HG02870 (cell line): ENCODE data around the gene PPP2R5E.

Source experiments
- ATAC-seq: cut with Tn5 transposase; IDR thresholded peaks from one replicate; pipeline ENCODE4 v1.9.1; 2021; ENCODE audit warnings: mild to moderate bottlenecking, moderate library complexity; ENCODE audit not compliant: unreplicated experiment

PPP2R5E gene

DNA sequence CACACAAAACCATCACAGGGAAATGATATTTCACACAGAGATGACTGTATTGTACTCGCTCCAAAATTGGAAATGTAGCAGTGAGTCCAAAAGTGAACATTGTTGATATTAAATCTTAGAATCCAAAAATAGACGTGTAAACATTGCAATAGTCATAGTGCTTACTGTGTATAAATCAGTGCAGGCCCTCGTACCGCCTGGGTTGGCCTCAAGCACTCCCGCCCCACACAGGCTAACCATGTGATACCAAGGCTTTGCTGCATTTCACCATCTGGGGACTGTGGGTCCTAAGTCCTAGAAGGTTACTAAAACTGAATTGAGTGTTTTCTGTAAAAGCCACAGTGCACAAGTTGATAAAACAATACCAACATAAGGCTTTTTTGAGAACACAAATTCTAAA lies 107.3 kb downstream of the PPP2R5E start:
- ATAC-seq = no peak

DNA sequence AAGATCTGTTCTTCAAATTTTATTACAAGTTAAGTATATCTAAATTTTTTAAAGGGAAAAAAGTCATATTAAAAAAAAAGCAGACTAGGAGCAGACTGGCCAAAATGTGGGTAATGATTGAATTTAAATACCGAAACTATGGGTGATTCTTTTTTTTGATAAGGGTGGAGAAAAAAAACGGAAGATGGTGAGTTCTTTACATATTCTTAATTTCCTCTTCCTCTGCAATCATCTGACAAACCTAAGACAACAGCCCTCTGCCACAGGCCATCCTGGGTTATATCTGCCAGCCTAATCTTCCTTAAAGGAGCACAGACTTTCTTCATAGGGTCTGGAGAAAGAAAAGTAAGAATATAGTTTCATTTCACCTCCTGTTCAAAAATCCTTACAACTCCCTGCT lies 108.0 kb downstream of the PPP2R5E start:
- ATAC-seq = no peak

DNA sequence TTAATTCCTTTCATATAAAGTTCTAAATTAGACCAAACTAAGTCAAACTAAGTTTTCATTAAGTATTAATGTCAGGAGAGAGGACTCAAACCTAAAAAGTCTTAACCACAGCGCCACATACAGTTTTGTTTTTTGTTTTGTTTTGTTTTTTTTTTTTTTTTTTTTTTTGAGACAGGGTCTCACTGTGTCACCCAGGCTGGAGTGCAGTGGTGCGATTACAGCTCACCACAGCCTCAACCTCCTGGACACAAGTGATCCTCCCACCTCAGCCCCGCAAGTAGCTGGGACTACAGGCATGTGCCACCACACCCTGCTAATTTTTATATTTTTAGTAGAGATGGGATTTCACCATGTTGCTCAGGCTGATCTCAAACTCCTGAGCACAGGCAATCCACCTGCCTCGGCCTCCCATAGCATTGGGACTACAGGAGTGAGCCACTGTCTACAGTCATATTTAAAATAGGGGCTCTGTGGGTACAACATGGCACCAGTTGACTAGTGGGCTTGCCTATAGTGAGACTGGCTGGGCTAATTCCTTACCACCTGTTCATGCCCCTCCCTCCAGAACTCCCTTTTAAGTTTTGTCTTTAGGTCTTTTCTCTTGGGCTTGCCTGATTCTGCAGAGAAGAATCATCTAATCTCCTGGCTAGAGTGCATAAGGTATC lies 110.2 kb downstream of the PPP2R5E start:
- ATAC-seq = no peak

DNA sequence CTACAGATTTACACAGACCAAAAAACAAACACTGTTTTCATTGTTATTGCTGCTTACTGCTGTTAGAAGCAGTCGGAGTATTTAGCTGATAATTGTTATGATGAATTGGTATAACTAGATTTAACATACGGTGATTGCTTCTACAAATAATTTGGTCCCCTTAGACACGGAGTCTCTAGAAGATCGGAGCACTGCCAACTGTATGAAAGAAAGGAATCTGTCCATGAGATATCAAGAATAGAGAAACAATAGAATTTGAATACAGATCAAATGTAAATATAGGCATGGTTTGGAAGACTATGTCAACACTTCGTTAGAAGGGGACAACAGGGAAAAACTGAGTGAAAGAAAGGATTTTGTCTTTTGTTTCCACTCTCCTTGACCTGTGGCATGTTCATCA lies 110.9 kb downstream of the PPP2R5E start:
- ATAC-seq = no peak

DNA sequence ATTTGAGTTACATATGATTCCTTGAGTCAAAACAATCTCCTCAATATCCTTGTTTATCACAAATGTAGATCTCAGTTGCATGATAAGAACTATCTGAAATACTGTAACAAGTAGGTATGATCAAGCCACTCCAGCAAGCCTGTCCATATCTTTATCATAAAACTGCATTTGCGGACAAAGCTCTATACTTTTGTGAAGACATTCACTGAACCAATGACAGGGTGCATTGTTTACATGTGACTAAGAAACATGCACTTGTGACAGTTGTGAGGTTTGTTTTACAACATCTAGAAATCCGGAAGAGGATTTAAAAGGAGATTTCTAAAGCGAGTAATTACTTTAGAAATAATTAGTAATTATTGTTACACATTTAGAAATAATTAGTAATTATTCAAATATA lies 111.7 kb downstream of the PPP2R5E start:
- no peak for ATAC-seq

DNA sequence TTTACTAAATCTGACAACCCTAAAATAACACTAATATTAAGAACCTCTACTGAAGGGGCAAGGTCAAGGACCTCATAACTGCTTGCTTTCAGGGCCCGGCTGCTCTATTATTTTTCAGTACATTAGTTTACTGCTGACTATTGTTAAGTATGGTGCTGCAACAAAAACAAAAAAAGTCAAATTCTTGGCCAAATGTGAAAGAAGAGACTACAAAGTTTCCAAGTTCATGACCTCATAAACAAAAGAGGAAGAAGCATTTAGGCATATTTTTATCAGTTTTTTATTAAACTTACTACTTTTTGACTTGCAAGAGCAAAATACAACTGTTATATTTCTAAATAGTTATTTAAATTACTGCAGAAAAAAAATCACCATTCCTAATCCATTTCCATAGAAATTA lies 114.7 kb downstream of the PPP2R5E start:
- ATAC-seq = no peak

DNA sequence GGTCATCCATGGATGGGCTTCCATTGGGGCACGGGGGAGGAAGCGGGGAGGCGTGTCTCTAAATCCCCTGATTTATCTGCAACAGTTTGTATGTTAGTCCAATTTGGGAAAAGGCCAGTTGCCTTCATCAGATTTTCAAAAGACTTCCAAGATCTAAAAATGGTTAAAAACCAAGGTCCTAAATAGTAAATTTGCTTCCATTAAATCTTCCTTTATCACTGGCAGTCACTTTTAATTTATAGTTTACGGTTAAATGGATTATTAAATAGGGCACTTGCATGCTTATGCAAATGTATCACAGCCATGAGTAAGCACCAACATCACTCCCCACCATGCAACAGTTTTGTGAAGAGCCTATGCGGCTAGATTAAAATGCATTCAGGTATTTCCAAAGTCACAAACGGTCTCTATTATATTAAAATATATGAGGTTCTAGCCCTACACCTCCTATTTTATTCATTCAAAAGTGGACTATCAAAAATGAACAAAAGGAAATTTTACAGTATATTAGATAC lies 116.3 kb downstream of the PPP2R5E start:
- no peak for ATAC-seq

DNA sequence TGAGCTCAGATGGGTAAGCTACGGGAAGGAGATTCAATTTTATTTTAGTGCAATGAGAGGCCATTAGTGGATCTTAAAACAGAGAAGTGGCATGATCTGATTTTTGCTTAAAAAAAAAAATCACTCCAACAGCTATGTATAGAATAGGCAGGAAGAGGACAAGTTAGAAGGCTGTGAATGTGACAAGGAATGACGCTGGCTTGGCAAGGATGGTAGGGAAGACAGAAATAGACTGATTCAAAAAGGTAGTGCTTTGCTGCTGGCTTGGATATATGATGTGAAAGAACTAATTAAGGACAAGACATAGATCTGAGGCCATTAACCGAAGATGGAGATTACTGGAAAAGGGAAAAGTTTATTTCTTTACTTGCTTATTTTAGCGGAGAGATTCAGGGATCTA lies 119.3 kb downstream of the PPP2R5E start:
- ATAC-seq = no peak

DNA sequence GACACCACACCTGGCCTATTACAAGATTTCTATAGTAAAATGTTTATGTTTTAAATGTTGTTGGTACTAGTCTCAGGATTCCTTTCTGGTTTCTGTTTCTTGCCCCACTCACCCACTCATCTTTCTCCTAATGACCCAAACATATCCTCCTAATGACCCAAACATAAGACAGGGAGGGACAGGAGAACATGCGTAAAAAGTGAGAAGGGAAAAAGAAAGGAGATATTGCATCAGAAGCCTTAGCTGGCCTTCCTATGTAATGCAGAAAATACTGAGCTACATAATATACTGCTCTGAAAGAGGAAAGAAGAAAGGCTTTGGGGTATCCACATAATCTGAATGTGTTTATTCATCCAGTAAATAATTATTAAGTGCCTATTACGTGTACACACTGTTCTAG lies 119.8 kb downstream of the PPP2R5E start:
- no peak for ATAC-seq

DNA sequence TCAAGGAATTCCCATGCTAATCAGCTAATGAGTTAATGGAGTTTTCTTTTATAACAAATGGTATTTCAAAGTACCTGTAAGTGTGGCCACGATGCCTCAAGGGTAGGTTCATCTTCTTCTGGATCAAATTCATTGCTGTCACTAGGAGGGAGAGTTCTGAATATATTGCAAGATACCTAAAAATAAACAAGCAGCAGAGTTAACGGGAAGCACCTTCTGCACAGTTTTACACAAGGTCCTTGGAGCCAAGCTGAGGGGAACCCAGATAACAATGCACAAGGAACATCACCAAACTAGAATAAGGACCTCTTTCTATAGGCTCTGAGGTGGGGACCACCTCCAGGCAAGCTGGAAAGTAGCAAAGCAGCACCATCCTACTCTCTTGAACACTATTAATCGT lies 121.3 kb downstream of the PPP2R5E start:
- no peak for ATAC-seq

DNA sequence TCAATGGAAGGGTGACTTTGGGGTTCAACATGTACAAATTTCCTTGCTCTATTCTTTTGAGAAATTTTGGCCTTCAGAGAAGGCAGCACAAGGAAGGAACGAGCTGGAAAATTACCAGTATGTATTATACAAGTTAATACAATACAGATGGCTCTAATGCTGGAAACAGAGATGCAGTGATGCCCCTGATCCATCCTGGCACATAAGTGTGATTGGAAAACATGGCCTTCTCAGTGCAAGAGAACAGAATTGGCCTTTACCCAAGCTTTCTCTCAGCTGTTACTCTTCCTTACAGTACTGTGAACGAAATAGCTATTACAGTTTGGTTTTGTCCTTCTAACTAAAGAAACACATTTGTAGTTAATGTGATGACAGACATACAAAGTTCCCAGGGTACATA lies 122.0 kb downstream of the PPP2R5E start:
- ATAC-seq = no peak

DNA sequence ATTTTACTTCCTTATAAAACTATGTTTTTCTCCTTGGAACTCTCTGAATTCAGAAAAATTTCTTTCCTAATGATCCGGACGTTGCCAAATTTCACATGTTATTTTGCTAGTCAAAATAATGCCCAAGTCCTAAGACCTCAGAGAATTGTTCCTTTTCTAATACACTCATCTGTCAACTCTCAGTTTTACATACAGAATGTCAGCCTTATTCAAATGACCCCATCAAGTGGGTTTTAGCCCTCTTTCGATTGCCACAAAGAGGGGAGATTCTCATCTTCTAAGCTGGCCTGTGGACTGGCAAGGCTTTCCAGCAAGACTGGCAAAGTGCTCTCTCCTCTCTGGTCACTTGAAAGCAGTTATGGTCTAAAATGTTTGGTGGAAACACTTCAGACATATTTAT lies 125.2 kb downstream of the PPP2R5E start:
- peak; percentile 95 for ATAC-seq

DNA sequence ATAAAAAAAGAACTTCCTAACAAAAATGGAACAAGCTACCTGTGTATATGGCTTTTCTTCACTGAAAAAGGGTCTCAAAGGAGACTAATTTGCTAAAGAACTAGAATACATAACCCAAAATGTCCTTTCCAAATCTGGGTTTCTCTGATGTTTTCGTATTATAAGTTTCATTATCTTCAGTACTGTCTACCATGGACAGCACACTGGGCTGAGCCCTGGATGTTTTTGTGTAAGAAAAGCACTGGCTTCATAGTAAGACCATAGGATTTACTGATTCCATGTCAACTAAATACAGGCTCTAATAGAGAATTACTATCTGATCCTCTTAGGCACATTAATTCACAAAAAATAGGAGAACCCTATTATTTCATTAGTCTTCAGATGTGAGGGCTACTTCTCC lies 130.2 kb downstream of the PPP2R5E start:
- no peak for ATAC-seq

DNA sequence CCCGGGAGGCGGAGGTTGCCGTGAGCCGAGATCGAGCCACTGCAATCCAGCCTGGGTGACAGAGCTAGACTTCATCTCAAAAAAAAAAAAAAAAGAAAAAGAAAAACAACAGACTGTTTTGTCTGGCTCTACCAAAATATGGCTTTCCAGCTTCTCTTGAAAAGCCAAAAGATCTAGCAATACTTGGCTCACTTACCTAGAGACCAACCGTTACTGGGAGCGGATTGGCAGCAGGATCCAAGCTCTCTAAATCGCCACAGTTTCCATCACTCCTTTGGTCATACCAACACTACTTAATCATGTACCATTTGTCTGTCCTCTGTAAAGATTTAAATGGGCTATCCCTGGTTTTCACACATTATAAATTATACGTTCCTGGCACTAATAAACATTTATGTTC lies 136.8 kb downstream of the PPP2R5E start:
- no peak for ATAC-seq

DNA sequence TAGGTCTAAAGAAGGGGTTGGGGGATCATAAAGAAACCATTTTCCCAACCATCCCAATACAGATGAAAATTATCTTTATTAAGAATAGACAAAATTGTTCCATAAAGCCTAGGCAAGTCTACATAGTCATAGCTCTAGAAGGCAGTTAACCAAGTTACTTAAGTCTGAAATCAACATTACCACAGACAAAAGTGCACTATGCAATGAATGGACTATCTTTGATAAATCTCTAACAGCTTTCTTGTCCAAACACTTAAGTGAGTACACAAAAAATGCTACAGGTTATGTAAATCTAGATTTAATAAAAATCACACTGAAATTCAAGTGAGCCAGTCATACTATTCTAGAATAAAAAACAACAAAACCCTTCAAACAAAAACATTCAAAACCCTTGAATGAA lies 137.5 kb downstream of the PPP2R5E start:
- no peak for ATAC-seq

DNA sequence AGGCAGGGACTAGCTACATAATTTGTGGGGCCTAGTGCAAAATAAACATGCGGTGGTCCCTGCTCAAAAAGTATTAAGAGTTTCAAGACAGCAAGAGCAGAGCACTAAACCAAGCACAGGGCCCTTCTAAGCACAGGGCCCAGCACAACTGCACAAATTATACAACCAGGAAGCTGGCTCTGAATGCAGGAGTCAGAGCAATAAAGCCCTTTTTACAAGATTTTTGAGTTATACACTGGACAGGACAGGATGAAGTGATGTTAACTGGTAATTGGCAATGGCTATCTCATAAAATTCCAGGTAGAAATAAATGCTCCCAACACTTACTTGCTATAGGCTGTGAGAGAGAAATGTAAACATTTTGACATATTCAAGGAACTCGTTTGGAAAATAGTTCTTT lies 138.3 kb downstream of the PPP2R5E start:
- no peak for ATAC-seq

DNA sequence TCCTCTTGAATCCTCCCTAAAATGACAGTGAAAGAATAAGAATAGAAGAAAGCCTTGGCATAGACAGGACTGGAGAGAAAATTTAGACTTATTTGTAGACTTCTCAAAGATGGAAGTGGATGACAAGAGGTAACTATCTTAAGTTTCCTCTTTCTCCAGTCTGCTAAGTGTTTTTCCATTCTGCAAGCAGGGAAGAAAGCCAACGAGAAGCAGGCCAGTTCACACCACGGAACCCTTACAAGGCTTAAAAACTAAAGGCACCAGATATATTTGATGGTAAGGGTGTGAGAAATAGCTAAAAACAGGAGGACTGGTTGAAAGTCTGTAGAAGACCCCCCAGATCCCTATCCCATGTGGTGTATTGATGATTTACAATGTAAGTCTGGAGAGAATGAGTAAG lies 141.5 kb downstream of the PPP2R5E start:
- ATAC-seq = no peak

DNA sequence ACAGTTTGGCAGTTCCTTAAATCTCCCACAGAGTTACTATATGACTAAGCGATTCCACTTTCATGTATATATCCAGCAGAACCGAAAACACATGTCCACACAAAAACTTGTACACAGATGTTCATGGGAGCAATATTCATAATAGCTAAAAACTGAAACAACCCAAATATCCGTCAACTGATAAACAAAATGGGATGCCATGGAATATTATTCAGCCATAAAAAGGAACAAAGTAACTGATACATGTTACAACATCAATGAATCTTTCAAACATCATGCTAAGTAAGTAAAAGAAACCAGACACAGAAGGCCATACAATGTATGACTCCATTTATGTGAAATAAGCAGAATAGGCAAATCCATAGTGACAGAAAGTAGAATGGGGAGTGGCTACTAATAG lies 144.2 kb downstream of the PPP2R5E start:
- ATAC-seq = no peak

DNA sequence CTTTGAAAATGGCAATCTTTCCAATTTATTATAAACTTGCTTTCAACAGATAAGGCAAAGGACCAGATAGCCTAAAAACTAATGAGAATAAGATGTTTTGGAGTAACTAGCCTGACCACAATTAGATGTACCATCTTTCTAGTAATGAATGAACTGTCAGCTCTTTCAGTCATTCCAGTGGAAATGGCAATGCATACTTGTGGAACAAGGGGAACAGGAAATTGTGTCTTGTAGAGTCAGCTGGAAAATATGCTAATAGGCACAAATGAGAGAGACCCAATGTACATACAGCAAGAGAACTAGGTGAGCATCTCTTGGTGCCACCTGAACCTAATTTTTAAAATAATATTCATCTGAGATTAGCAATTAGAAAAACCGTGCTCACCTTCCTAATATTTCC lies 148.3 kb downstream of the PPP2R5E start:
- ATAC-seq = no peak

DNA sequence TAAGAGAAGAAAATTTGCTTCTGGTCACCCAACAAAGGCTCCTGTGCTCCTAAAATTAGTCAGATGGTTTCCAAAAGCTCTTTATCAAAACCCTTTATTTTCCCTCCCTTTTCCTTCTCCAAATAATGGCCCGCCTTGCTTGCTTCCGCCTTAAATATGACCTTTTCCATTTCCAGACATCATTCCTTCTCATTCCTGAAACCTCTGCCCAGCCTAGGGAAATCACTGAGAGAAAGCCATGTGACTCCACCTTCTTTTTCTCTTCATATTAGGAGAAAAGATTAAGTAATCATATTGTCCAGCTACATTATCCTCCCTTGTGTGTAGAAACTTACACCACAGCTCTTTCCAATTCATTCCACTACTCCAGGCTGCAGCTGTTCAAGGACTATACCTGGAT lies 148.7 kb downstream of the PPP2R5E start:
- no peak for ATAC-seq

DNA sequence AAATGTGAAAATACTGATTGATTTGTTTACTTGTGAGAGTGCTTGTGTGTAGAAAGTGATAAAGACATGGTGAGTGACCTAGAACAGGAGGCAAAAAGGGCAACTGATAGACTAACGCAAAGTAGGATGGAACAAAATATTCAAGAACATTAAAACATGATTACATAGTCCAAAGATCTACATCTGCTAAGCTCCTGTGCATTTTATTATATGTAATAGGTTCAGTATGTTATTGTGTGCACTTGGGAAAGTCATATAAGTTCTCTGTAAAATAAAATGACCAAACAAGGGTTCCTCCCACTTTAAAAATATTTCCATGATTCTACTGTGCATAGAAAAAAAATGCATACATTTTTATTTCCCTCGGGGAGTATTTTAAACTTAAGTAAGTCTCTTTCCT lies 150.2 kb downstream of the PPP2R5E start:
- ATAC-seq = no peak

DNA sequence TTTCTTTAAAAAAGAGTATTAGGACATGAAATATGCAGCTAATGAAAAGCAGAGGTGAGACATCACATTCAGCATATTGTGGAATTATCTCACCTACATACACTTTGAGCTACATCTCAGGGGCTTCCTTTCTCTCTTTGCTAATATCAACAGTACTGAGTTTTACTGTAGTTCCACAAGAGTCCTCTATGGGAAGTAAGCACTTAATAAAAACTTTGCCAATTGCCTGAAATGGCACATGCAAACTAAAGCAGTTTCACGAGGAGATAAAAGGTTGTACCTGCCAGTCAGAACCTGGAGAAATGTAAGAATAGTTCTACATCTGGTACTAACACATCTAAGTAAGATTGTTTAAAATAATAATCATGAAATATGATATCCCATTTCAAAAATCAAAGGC lies 150.9 kb downstream of the PPP2R5E start:
- no peak for ATAC-seq

DNA sequence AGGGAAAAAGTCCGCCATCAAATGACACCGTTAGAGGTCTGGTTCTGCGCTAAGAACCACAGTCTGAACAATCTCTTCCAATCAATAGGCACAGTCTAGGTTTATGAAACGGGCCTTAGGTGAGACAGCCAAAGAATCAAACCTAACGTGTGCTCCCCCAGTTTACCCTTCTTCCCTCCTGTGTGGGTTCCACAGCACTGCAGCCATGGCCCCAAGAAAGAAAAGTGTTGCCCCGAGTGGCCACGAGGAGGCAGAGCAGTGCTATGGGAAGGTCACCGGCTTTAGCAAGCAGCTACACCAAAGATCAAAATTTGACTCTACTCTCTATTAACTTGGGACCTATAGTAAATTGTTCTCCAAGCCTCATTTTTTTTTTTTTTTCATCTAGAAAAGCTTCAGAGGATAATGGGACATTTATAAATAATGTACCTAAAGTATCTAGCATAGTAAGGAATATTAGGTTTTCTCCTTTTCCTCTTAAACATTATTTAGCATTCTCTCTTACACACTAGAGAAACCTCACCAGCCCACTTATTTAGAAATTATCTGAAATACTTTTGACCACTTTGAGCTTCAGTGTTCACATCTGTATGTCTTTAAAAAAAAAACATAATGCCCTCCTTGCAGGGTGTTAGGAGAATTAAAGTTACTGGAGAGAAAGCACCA lies 154.3 kb downstream of the PPP2R5E start:
- peak; percentile 65 for ATAC-seq
